Effector CD8-positive, alpha-beta T cell (primary cell): ENCODE data around the gene YTHDF2.
"Not testable (repeated sequence)": the region's sequence is repeated elsewhere in the genome, so short reads cannot be mapped to it uniquely, and the experiment has no call there.

ENCODE experiments used
- DNase-seq: peaks from one replicate; lab custom pipeline; 2025; lab: John Stamatoyannopoulos, UW
- total RNA-seq, 4 experiments: gene quantifications; one replicate each; lab custom pipeline; 2026; lab: John Stamatoyannopoulos, UW

Gene YTHDF2
- 116 to 138 (median 128) reads per million in 4 experiments for total RNA-seq

- DNase-seq: peak; percentile 96
These were observed at the start of gene YTHDF2 for GRCh38 chr1:28736450-28737306. YTHDF2 (plus strand) TSS chr1:28736940; CDS start chr1:28737121, 181 bp downstream.

- not testable (repeated sequence) for DNase-seq
These were observed 45.1 kb upstream of the YTHDF2 start for GRCh38 chr1:28691627-28692026.

- DNase-seq: no peak
These were observed 33.1 kb upstream of the YTHDF2 start for GRCh38 chr1:28703629-28704028.

GRCh38 chr1:28716336-28716735 lies 20.4 kb upstream of the YTHDF2 start:
- no peak for DNase-seq

GRCh38 chr1:28718166-28718565 lies 18.6 kb upstream of the YTHDF2 start:
- DNase-seq: no peak

- DNase-seq: no peak
These were observed 18.0 kb upstream of the YTHDF2 start for GRCh38 chr1:28718586-28719331.

GRCh38 chr1:28719332-28719619 lies 17.5 kb upstream of the YTHDF2 start:
- DNase-seq: no peak

GRCh38 chr1:28720376-28720775 lies 16.4 kb upstream of the YTHDF2 start:
- no peak for DNase-seq

- DNase-seq: not testable (repeated sequence)
These were observed 14.8 kb upstream of the YTHDF2 start for GRCh38 chr1:28721927-28722326.

- DNase-seq: not testable (repeated sequence)
These were observed 11.4 kb upstream of the YTHDF2 start for GRCh38 chr1:28725365-28725764.

GRCh38 chr1:28735961-28736449 lies 735 bp upstream of the YTHDF2 start:
- no peak for DNase-seq

GRCh38 chr1:28737307-28738132 lies 780 bp downstream of the YTHDF2 start:
- peak; percentile 30 for DNase-seq

GRCh38 chr1:28740118-28740517 lies 3.4 kb downstream of the YTHDF2 start:
- DNase-seq: no peak

- DNase-seq: no peak
These were observed 7.4 kb downstream of the YTHDF2 start for GRCh38 chr1:28744184-28744583.

- no peak for DNase-seq
These were observed 9.0 kb downstream of the YTHDF2 start for GRCh38 chr1:28745653-28746173.

- DNase-seq: no peak
These were observed 13.6 kb downstream of the YTHDF2 start for GRCh38 chr1:28750330-28750729.

GRCh38 chr1:28750771-28751294 lies 14.1 kb downstream of the YTHDF2 start:
- DNase-seq: not testable (repeated sequence)

- no peak for DNase-seq
These were observed 14.7 kb downstream of the YTHDF2 start for GRCh38 chr1:28751315-28752060.

GRCh38 chr1:28755701-28756100 lies 19.0 kb downstream of the YTHDF2 start:
- no peak for DNase-seq

GRCh38 chr1:28756846-28757245 lies 20.1 kb downstream of the YTHDF2 start:
- DNase-seq: no peak

- no peak for DNase-seq
These were observed 21.7 kb downstream of the YTHDF2 start for GRCh38 chr1:28758420-28758819.
